ENCODE results near the gene LIN54.
"Not testable (repeated sequence)": the region's sequence is repeated elsewhere in the genome, so short reads cannot be mapped to it uniquely, and the experiment has no call there.

DNA sequence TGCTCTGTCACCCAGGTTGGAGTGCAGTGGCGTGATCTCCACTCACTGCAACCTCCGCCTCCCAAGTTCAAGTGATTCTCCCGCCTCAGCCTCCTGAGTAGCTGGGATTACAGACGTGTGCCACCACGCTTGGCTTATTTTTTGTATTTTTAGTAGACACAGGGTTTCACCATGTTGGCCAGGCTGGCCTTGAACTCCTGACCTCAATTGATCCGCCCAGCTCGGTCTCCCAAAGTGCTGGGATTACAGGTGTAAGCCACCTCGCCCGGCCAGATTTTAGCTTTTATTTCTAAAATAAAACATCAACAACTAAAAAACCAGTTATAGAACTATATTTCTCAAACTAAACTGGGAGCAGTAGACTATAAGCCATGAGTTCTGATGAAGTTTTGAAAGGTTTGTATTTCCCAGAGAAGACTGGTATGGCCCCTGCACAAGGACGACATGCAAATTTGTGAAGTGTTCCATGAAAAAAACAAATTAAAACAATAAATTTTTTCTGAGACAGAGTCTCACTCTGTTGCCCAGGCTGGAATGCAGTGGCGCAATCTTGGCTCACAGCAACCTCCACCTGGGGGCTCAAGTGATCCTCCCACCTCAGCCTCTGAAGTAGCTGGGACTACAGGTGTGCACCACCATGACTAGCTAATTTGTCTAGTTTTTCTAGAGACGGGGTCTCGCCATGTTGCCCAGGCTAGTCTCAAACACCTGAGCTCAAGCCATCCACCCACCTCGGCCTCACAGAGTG lies 7.4 kb downstream of the LIN54 start:
- not testable (repeated sequence) for TF ChIP-seq SUZ12 (IDR thresholded peaks at IDR 0.05; ENCODE audit: extremely low read depth, insufficient read depth, insufficient read length); YY1 (IDR thresholded peaks at IDR 0.05; ENCODE audit: insufficient read depth, insufficient read length)
